ENCODE data around the gene GALNT9.

DNA sequence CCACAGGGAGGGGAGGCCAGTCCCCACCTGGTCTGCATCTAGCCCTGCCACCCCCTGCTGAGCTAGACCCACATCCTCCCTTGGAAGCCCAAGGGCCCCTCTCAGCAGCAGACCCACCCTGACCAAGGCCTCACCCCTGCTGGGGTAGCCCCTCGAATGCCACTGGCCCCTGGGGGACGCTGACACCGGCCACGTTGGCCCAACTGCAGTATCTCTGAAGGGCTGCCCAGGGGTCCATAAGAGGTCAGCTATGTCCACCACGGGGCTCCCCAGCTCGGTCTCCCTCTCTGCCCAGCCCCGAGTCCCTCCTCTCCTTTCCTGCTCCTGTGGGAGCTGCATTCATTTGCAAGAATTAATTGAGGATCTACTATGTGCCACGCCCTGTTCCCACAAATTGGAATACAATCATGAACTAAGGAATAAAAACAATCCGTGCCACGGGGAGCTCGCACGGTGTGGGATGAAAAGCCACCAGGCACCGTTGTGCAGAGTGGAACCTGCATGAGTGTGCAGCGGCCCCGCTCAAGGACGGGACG, 71.4 kb downstream of the GALNT9 start:
- TF ChIP-seq PATZ1 (CRISPR knock-in tag; IDR thresholded peaks at IDR 0.05; ENCODE audit: borderline replicate concordance), result no peak
- TF ChIP-seq CREB5 (CRISPR knock-in tag; IDR thresholded peaks at IDR 0.05; ENCODE audit: low read depth), result no peak
- TF ChIP-seq TOX (CRISPR knock-in tag; IDR thresholded peaks at IDR 0.05; ENCODE audit: borderline replicate concordance), result no peak
- TF ChIP-seq TCF4 (CRISPR knock-in tag; IDR thresholded peaks at IDR 0.05; ENCODE audit: borderline replicate concordance), result no peak
- no peak for TF ChIP-seq ZC3H10 (CRISPR knock-in tag; IDR thresholded peaks at IDR 0.05)
- TF ChIP-seq ZNF565 (CRISPR knock-in tag; conservative IDR thresholded peaks at IDR 0.05; ENCODE audit: low read depth), result no peak
- no peak for TF ChIP-seq SNAI2 (CRISPR knock-in tag; IDR thresholded peaks at IDR 0.05)
- no peak for TF ChIP-seq RARB (CRISPR knock-in tag; IDR thresholded peaks at IDR 0.05)
- TF ChIP-seq ARNTL (CRISPR knock-in tag; IDR thresholded peaks at IDR 0.05; ENCODE audit: borderline replicate concordance, low read depth), result no peak
- TF ChIP-seq GLIS3 (CRISPR knock-in tag; IDR thresholded peaks at IDR 0.05), result no peak
- TF ChIP-seq ZFP30 (CRISPR knock-in tag; IDR thresholded peaks at IDR 0.05), result no peak
